ENCODE data around the gene SNF8.

DNA sequence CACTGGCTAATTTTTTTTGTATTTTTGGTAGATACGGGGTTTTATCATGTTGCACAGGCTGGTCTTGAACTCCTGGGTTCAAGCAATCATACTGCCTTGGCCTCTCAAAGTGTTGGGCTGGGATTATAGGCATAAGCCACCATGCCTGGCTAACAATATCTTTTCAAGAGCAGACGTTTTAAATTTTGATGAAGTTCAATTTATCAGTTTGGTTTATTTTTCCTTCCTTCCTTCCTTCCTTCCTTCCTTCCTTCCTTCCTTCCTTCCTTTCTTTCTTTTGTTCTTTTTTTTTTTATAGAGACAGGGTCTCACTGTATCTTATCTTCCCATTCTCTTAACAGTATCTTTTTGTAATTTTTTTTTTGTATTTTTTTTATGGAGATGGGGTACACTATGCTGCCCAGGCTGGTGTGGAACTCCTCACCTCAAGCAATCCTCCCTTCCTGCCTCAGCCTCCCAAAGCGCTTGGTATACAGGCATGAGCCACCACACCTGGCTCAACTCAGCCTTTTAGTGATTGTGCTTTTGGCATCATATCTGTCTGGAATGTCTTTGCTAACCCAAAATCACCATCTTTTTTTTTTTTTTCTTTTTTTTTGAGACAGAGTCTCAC is 37.4 kb upstream of the SNF8 start:
- TF ChIP-seq ZC3H8 (IDR thresholded peaks at IDR 0.05) = no peak
- TF ChIP-seq BCLAF1 (IDR thresholded peaks at IDR 0.05; ENCODE audit: borderline replicate concordance in 1 of 2, control insufficient read depth in 1 of 2, low read depth in 2 of 2, low read length in 1 of 2) = no peak
- TF ChIP-seq POLR2A (conservative IDR thresholded peaks at IDR 0.05) = no peak
- TF ChIP-seq NFYB (IDR thresholded peaks at IDR 0.05; ENCODE audit: extremely low read depth, insufficient read length) = no peak
- no peak for TF ChIP-seq RCOR1 (IDR thresholded peaks at IDR 0.05; ENCODE audit: borderline replicate concordance in 1 of 2, low read depth in 2 of 2, low read length in 2 of 2)
- TF ChIP-seq KDM4B (IDR thresholded peaks at IDR 0.05; ENCODE audit: borderline replicate concordance in 2 of 2, low read depth in 1 of 2) = no peak
